GM12873 (cell line): ENCODE data around the gene LRIG1.

Experiments used
- CTCF ChIP-seq: IDR thresholded peaks from 2 replicates; pipeline ENCODE4 v1.5.1; 2012; ENCODE audit warnings: low read depth, mild to moderate bottlenecking, moderate library complexity, low read length, control low read depth; ENCODE audit not compliant: insufficient read depth; ENCODE audit errors: missing control alignments

LRIG1 gene

GRCh38 chr3:66482018-66482404 is 18.8 kb downstream of the LRIG1 start:
- TF ChIP-seq CTCF: no peak

GRCh38 chr3:66481071-66482017 is 19.5 kb downstream of the LRIG1 start:
- TF ChIP-seq CTCF: no peak

- TF ChIP-seq CTCF: no peak
Observed at GRCh38 chr3:66480666-66481065, 20.2 kb downstream of the LRIG1 start.

GRCh38 chr3:66479532-66479947 is 21.3 kb downstream of the LRIG1 start:
- no peak for TF ChIP-seq CTCF

- no peak for TF ChIP-seq CTCF
Observed at GRCh38 chr3:66478960-66479359, 21.9 kb downstream of the LRIG1 start.

- TF ChIP-seq CTCF: no peak
Observed at GRCh38 chr3:66477856-66478255, 23.0 kb downstream of the LRIG1 start.

- TF ChIP-seq CTCF: no peak
Observed at GRCh38 chr3:66476852-66477381, 23.9 kb downstream of the LRIG1 start.
